IPS-NIHi11 (cell line): ENCODE measurements around the gene DBN1.

Experiments used
- DNase-seq: peaks from one replicate; pipeline ENCODE4 v3.0.0; 2012; ENCODE audit warnings: mixed read lengths, low spot score

The DBN1 gene

GRCh38 chr5:177443144-177443983 lies 30.1 kb downstream of the DBN1 start:
- no peak for DNase-seq

GRCh38 chr5:177442066-177442826 lies 31.2 kb downstream of the DBN1 start:
- no peak for DNase-seq

- no peak for DNase-seq
These were observed 32.2 kb downstream of the DBN1 start for GRCh38 chr5:177440990-177441780.

GRCh38 chr5:177440211-177440989 lies 33.0 kb downstream of the DBN1 start:
- no peak for DNase-seq

GRCh38 chr5:177439518-177440053 lies 33.8 kb downstream of the DBN1 start:
- DNase-seq: no peak

- no peak for DNase-seq
These were observed 35.0 kb downstream of the DBN1 start for GRCh38 chr5:177438468-177438867.

GRCh38 chr5:177437623-177438022 lies 35.8 kb downstream of the DBN1 start:
- DNase-seq: no peak

GRCh38 chr5:177435847-177436536 lies 37.4 kb downstream of the DBN1 start:
- no peak for DNase-seq

- DNase-seq: no peak
These were observed 38.3 kb downstream of the DBN1 start for GRCh38 chr5:177434942-177435738.

- DNase-seq: no peak
These were observed 39.0 kb downstream of the DBN1 start for GRCh38 chr5:177434437-177434836.

GRCh38 chr5:177433658-177434217 lies 39.7 kb downstream of the DBN1 start:
- no peak for DNase-seq

- DNase-seq: no peak
These were observed 40.4 kb downstream of the DBN1 start for GRCh38 chr5:177432839-177433657.

GRCh38 chr5:177432143-177432838 lies 41.1 kb downstream of the DBN1 start:
- DNase-seq: no peak

GRCh38 chr5:177431317-177432142 lies 41.9 kb downstream of the DBN1 start:
- no peak for DNase-seq

- no peak for DNase-seq
These were observed 42.5 kb downstream of the DBN1 start for GRCh38 chr5:177430972-177431316.

GRCh38 chr5:177430140-177430951 lies 43.1 kb downstream of the DBN1 start:
- no peak for DNase-seq
